Prostate gland (tissue), 2 donors: ENCODE results near the gene CDK4. TPM values are rescaled to one million over a fixed set of nuclear protein-coding genes. Genes with fewer than 3 reads are reported as not detected.

Experiments used
- DNase-seq: peaks from one replicate; pipeline ENCODE4 v3.0.0-alpha.2; 2019; ENCODE audit warnings: low spot score
- H3K27ac ChIP-seq, 2 donors: fragments of 200-600 bp; sonication (generic); 2 replicates each; pipeline ENCODE4 v1.5.1; 2017 to 2019
- H3K27me3 ChIP-seq: fragments of 200-600 bp; sonication (generic); replicated peaks from 2 replicates; pipeline ENCODE4 v1.5.1; 2019; ENCODE audit not compliant: insufficient read depth
- H3K36me3 ChIP-seq, 2 donors: fragments of 200-600 bp; sonication (generic); 1 replicate in 1 of 2; 2 replicates in 1 of 2; pipeline versions ENCODE4 v1.5.1 to v1.8.1; 2017 to 2019
- H3K4me1 ChIP-seq: fragments of 200-600 bp; sonication (generic); replicated peaks from 2 replicates; pipeline ENCODE4 v1.5.1; 2019
- H3K4me3 ChIP-seq, 2 donors: fragments of 200-600 bp; sonication (generic); 2 replicates each; pipeline ENCODE4 v1.5.1; 2017 to 2019
- H3K9me3 ChIP-seq: fragments of 200-600 bp; sonication (generic); 2 replicates; pipeline ENCODE4 v1.5.1; 2017
- POLR2A ChIP-seq: fragments of 450-650 bp; IDR thresholded peaks from one replicate; pipeline ENCODE4 v1.6.1; 2016; ENCODE audit warnings: antibody characterized with exemption, mild to moderate bottlenecking
- POLR2AphosphoS5 ChIP-seq: sonication (generic); formaldehyde crosslinking; IDR thresholded peaks from one replicate; pipeline ENCODE4 v1.6.1; 2017; ENCODE audit warnings: antibody characterized with exemption
- WGBS: methylation state at CpG from one replicate; pipeline ENCODE4 v1.1.5; 2018; 5-methylcytosine and 5-hydroxymethylcytosine counted together
- intact Hi-C: fragments of 100-400 bp; cut with DNase I; formaldehyde crosslinking; loops from one replicate; pipeline ENCODE4 v1.14.2; 2022
- total RNA-seq, 2 donors: library from RNA; depleted of rRNA; stranded (reverse); fragments of >200 nt; gene quantifications; one replicate each; pipeline ENCODE4 v1.1.0, GENCODE V29; 2016
- TF ChIP-seq, protein P1 (sequence below), 4 experiments: fragments of 200-600 bp in 2 of 4; fragments of 450-650 bp in 2 of 4; sonication (generic) in 2 of 4; IDR thresholded peaks; 1 replicate in 3 of 4; 2 replicates in 1 of 4; pipeline ENCODE4 v1.5.1; 2016 to 2019; ENCODE audit warnings: antibody characterized with exemption in 4 of 4, mild to moderate bottlenecking in 2 of 4, moderate library complexity in 2 of 4

CDK4 gene
- total RNA-seq, 2 donors from 2014 or later, result 97.5 to 103 TPM

DNA sequence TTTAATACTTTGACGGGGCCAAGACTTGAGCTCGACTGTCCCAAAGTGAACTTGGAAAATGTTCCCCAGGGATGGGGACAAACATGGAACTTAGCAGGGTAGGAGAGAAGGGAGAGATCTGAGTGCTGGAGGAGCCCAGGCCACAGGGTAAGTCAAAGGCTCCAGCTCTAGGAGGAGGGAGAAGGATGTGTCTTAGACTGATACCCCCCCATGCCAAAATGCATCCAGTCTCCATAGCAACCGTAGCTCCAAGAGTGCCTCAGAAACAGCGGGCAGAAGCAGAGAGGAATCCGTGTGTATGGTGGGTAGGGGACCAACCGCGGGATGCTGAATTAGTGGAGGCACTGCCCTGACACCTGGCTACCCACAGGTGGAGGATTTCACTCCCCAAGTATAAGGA, 12.7 kb downstream of the CDK4 start:
- peaks cover 12% of the 10 kb centered on the region for H3K27me3 ChIP-seq
- DNase-seq, result no peak

DNA sequence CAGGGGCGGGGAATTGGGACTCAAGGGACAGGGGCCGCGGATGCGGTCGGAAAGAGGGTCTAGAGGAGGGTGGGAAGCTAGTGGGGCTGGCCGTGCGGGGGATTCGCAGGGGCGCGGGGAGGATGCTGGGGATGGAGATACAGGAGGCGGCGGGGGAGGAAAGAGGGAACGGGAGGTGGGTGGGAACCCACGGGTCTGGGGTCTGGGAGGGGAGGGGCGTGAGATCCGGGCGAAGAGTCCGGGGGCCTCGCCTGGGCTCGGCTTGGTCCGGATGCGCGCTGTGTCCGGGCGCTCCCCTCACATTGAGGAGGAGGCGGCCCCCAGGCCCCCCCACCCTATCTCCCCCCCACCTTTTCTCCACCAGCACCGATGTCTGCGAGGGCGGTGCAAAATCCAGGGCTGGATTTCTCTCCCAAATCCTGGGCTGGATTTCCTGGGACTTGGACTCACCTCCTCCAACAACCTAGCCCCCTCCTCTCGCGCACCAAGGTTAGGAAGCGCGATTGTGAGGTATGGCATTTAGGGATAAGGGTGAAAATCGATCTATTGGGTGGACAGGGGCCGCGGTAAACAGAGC, 13.4 kb downstream of the CDK4 start, which contains the start of gene AGAP2:
TSS of gene AGAP2 (minus strand) at position 82 of the 577 bp plus-strand sequence. CDS start 496 bp downstream, outside the sequence.
- TF ChIP-seq, protein P1, sequence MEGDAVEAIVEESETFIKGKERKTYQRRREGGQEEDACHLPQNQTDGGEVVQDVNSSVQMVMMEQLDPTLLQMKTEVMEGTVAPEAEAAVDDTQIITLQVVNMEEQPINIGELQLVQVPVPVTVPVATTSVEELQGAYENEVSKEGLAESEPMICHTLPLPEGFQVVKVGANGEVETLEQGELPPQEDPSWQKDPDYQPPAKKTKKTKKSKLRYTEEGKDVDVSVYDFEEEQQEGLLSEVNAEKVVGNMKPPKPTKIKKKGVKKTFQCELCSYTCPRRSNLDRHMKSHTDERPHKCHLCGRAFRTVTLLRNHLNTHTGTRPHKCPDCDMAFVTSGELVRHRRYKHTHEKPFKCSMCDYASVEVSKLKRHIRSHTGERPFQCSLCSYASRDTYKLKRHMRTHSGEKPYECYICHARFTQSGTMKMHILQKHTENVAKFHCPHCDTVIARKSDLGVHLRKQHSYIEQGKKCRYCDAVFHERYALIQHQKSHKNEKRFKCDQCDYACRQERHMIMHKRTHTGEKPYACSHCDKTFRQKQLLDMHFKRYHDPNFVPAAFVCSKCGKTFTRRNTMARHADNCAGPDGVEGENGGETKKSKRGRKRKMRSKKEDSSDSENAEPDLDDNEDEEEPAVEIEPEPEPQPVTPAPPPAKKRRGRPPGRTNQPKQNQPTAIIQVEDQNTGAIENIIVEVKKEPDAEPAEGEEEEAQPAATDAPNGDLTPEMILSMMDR (IDR thresholded peaks at IDR 0.05), result no peak
- TF ChIP-seq POLR2A (no peak), POLR2AphosphoS5 (no peak)
- intact Hi-C loops, result no loop called here
- H3K4me1 ChIP-seq, result peaks cover 22% of the 10 kb centered on the region
- H3K36me3 ChIP-seq, result no peaks in the 10 kb centered on the region
- no peak within 1 kb of the TSS for H3K27ac ChIP-seq
- peak within 1 kb of the TSS; percentile 13 to 28 for H3K4me3 ChIP-seq
- no peak for DNase-seq
- no peaks in the 10 kb centered on the region for H3K9me3 ChIP-seq
- peaks cover 12% of the 10 kb centered on the region for H3K27me3 ChIP-seq
- 13% methylated on average over 36 of the region's 36 CpGs for WGBS

More for the DNA sequence above, 12.7 kb downstream of the CDK4 start:
- intact Hi-C loops, result no loop called here
- Histone ChIP-seq H3K4me1 (peaks cover 22% of the 10 kb centered on the region), H3K27ac (no peak overlapping the region), H3K36me3 (no peaks in the 10 kb centered on the region), H3K9me3 (no peaks in the 10 kb centered on the region), H3K4me3 (no peak overlapping the region)
- TF ChIP-seq POLR2A (no peak), POLR2AphosphoS5 (no peak)
- TF ChIP-seq, protein P1 (IDR thresholded peaks at IDR 0.05), result no peak
- WGBS, result 14% methylated on average over 7 of the region's 7 CpGs

DNA sequence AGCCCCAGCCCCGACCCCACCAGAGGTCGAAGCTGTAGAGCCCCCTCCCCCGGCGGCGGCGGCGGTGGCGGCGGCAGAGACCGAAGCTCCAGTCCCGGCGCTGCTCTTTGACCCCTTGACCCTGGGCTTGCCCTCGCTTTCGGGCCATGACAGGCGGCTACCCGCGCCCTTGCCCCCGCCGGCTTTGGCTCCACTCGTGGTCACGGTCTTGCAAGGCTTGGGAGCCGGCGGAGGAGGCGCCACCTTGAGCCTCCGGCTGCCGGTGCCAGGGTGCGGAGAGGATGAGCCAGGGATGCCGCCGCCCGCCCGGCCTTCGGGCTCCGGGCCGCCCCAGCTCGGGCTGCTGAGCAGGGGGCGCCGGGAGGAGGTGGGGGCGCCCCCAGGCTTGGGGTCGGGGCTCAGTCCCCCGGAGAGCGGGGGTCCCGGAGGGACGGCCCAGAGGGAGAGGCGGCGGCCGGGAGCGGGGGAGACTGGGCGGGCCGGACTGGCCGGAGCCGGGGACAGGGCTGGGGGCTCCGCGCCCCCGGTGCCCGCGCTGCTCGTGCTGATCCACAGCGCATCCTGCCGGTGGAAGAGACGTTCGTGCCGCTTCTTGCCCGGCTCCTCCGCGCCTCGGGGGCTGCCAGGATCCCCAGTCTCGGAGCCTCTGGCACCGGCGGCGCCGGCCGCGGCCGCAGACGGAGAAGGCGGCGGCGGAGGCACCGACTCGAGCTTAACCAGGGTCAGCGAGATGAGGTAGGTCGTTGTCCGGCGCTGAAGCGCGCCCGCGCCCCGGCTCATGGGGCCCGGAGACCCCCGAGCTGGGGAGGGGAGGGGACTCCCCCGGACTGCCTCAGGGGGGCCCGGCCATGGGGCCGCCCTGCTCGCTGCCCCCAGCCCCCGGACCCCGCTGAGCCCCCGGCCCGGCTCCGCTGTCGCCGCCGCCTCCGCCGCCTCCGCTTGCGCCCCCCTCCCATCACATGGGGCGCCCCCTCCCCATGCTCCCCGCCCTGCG, 14.3 kb downstream of the CDK4 start:
- Histone ChIP-seq H3K4me3 (peak overlapping the region; percentile 13 to 28), H3K36me3 (no peaks in the 10 kb centered on the region), H3K4me1 (peaks cover 22% of the 10 kb centered on the region), H3K27ac (no peak overlapping the region), H3K9me3 (no peaks in the 10 kb centered on the region), H3K27me3 (peaks cover 12% of the 10 kb centered on the region)
- no peak for DNase-seq
- WGBS, result 18% methylated on average over 72 of the region's 110 CpGs
- TF ChIP-seq POLR2AphosphoS5 (no peak), POLR2A (no peak)
- TF ChIP-seq, protein P1 (IDR thresholded peaks at IDR 0.05), result no peak
- intact Hi-C loops, result no loop called here

DNA sequence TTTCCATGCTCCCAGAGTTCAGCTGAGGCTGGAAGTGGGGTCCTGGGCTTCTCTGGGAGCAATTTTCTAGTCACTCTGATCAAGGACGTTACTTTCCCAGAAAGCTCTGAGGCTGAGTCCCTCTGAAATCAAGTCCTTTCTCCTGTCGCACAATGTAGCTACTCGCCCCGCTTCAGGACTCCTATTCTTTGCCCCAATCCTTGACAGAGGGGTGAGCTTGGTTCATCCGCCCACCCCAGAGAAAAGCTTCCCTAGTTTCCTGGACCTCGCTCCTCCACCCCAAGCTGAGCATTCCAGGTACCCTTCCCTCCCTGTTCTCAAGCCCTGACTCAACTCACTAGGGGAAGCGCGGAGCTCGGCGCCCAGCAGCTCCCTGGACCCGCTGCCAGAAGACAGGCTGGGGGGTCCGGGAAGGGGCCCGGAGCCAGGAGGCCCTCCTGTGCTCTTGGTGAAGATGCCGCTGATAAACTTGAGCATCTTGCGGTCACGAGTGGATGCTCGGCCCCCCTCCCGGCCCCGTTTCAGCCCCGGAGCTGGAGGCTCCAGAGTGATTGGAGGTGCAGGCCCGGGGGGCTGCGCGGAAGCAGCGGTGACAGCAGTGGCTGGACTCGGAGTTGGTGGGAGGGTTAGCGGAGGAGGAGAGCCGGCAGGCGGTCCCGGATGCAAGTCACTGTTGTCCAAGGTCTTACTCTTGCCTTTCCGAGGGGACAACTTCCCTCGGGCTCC, 15.2 kb downstream of the CDK4 start:
- Histone ChIP-seq H3K4me3 (peak overlapping the region in 1 of 2 donors; percentile 28), H3K4me1 (peaks cover 22% of the 10 kb centered on the region), H3K9me3 (no peaks in the 10 kb centered on the region), H3K36me3 (no peaks in the 10 kb centered on the region), H3K27ac (no peak overlapping the region), H3K27me3 (peaks cover 12% of the 10 kb centered on the region)
- intact Hi-C loops, result no loop called here
- no peak for DNase-seq
- 7% methylated on average over 31 of the region's 31 CpGs for WGBS
- TF ChIP-seq POLR2A, result no peak
- no peak for TF ChIP-seq POLR2AphosphoS5
- TF ChIP-seq, protein P1 (IDR thresholded peaks at IDR 0.05), result no peak
